HG03196 (cell line): ENCODE measurements around the gene BEST1.
"Not testable (repeated sequence)": the region's sequence is repeated elsewhere in the genome, so short reads cannot be mapped to it uniquely, and the experiment has no call there.

ENCODE experiments used
- ATAC-seq: cut with Tn5 transposase; IDR thresholded peaks from one replicate; pipeline ENCODE4 v1.9.1; 2021; ENCODE audit not compliant: unreplicated experiment

BEST1 gene

GRCh38 chr11:61976420-61976800, 26.3 kb downstream of the BEST1 start:
- no peak for ATAC-seq

DNA sequence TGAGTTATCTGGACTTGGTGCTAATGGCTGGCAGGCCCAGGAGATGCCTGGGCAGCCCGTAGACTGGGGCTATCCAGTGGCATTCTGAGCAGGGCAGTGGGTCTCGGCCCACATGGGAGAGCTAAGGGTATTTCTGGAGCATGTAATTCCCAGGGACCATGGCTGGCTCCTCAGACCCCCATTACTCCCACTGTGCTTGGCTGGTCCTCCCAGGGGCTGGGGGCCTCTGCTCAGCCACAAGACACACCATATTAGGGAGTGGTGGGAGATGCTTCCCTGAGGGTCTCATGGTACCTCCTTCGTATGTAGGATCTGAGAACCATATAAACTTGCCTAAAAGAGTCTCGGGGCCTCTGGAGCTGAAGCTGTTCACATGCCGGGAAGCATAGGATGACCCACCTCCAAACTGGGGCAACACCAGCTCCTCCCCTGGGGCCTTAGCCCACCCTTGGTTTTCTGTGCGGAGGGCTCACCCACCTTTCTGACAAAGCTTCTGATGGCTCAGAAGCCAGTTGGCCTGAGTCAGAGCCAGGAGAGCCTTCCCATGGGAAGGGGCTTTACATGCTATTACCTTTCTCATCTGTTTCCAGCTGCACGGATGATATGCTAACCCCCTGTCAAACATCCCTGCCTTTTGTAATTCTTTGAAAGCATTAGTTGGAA, 26.8 kb downstream of the BEST1 start:
- ATAC-seq = no peak

DNA sequence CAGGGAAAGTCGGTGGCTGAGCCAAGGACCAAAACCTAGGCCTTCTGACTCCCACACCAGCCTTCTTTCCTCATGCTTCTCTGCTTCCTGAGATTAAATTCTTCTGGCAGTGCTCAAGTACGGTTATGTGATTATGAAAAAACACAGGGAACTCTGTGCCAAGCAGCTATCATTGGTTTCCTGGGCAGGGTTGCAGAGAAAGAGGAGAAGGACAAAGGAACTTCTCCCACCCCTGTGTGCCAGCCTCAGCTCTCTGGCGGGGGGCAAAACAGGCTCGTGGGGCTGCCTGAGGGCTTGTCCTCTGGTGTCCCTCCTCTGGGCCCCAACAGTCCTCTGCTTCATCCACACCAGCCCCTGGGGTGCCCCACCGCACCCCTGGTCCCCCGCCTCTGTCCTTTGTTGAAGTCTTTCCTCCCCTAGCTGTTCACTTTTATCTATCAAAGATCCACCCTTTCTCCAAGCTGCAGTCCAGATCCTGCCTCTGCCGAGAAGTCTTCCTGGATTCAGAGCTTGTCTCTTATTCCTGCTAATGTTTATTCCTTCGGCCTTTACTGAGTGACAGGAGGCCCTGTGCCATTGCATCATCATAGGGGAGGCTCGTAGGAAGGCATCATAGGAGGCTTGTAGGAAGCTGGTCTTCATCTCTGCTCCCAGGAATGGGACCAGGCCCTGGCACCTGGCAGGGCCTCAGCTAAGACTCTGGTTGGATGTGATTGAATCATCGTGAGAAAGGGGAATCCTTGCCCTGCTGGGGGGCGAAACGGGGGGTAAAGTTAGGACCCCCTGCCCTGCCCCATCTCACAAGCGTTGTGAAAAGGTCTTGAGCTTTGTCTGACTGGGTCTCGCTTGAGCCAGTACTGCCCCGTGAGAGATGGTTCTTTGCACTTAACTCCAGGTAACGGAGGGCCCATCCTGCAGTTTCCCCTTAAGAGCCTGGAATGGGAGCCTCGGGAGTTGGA, 28.8 kb downstream of the BEST1 start:
- no peak for ATAC-seq

GRCh38 chr11:61980783-61981541, 30.8 kb downstream of the BEST1 start:
- no peak for ATAC-seq

DNA sequence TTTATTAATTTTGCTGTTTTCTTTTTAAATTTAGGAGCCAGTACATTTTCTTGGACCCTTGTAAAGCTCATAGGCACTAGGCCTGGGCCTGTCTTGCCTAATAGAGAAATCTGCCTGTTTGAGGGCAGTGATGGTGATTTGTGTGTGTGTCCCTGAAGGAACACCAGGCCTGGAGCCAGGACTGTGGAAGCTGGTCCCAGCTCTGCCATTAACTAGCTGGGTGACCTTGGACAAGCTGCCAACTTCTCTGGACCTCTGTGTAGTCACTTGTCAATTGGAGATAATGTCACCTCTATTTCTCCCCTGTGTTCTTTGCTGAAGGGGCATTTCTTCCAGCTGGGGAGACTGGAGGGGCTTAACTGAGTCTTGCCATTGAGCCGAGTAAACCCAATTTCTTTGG, 33.3 kb downstream of the BEST1 start:
- no peak for ATAC-seq

- no peak for ATAC-seq
Observed at GRCh38 chr11:61985869-61986268, 35.7 kb downstream of the BEST1 start.

DNA sequence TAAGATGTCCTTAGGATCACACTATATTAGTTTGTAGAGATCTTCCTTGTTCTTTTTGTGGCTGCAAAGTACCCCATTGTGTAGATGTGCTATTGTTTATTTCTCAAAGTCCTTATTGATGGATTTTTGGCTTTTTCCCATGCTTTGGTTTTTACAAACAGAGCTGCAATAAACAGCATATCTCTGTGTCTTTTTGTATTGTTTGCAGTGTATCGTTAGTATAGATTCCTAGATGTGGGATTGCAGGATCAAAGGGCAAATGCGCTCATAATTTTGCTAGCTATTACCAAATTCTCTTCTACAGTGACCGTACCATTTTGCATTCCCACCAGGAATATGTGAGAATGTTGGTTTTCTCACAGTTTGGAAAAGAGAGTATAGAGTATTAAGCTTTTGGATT, 44.8 kb downstream of the BEST1 start:
- ATAC-seq = no peak

- no peak for ATAC-seq
Observed at GRCh38 chr11:61996933-61997332, 46.8 kb downstream of the BEST1 start.

GRCh38 chr11:61999141-61999975, 49.2 kb downstream of the BEST1 start:
- ATAC-seq = no peak

GRCh38 chr11:62000539-62001446, 50.6 kb downstream of the BEST1 start:
- no peak for ATAC-seq

GRCh38 chr11:62001450-62002191, 51.5 kb downstream of the BEST1 start:
- ATAC-seq = no peak

- ATAC-seq = not testable (repeated sequence)
Observed at GRCh38 chr11:62002283-62002682, 52.1 kb downstream of the BEST1 start.

- ATAC-seq = no peak
Observed at GRCh38 chr11:62004473-62004872, 54.3 kb downstream of the BEST1 start.

DNA sequence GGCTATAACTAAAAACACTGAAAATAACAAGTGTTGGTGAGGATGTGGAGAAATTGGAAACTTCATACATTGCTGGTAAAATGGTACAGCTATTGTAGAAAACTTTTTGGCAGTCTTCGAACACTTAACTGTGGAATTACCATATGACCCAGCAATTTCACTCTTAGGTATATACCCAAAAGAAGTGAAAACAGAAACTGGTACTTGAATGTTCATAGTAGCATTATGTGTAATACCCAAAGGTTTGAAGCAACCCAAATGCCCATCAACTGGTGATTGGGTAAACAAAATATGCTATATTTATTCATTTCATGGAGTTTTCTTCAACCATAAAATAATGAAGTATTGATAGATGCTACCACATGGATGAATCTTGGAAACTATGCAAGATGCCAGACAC, 58.0 kb downstream of the BEST1 start:
- ATAC-seq = no peak

DNA sequence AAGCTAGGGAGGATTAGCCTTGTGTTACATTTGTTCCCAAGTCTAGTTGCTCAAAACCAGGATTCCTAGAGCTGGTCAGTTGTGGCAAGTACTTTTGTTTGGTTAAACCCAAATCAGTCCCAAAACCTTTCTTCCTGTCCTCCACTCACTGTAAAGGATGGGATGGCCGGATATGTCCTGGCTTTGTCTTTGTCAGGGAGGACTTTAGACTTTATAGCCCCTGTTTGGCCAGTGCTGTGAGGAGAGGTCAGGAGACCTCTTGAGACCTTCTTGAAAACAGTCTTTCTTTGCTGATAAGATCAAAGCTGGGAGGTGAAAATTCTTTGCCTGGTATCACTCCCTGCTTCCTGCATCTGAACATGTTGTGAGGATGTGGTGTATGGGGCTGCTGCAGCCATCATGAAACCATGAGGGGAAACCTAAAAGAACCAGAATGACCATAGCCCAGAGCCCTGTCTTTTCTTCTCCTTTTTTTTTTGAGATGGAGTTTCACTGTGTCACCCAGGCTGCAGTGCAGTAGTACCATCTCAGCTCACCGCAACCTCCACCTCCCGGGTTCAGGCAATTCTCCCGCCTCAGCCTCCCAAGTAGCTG, 60.9 kb downstream of the BEST1 start:
- ATAC-seq = no peak

DNA sequence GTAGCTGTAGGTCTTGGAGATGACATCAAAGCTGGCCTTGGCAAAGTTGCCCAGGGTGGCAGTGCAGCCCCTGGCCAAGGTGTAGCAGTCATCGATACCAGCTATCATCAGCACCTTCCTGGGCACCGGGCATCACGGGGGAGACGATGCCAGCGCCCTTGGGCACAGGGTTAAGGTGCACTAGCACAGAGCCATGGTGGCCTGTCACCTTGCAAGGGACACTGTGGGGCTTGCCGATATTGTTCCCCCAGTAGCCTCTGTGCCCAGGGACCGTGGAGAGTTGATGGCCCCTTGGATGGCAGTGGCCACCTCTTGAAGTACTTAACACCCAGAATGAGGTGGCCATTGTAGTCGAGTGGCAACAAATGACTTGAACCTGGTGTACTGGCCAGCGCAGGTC, 61.7 kb downstream of the BEST1 start:
- ATAC-seq = no peak

- no peak for ATAC-seq
Observed at GRCh38 chr11:62012451-62012831, 62.3 kb downstream of the BEST1 start.

- no peak for ATAC-seq
Observed at GRCh38 chr11:62012832-62013461, 62.8 kb downstream of the BEST1 start.
